ENCODE data around the gene CYB5D1.

CYB5D1 gene

GRCh38 chr17:7833795-7834541 lies 23.8 kb upstream of the CYB5D1 start, which contains the start of gene KDM6B:
Gene KDM6B, plus strand, starts transcription at chr17:7834217. Its CDS starts 11,338 bp downstream, at chr17:7845555.
- DNase-seq: peak; percentile 89

DNA sequence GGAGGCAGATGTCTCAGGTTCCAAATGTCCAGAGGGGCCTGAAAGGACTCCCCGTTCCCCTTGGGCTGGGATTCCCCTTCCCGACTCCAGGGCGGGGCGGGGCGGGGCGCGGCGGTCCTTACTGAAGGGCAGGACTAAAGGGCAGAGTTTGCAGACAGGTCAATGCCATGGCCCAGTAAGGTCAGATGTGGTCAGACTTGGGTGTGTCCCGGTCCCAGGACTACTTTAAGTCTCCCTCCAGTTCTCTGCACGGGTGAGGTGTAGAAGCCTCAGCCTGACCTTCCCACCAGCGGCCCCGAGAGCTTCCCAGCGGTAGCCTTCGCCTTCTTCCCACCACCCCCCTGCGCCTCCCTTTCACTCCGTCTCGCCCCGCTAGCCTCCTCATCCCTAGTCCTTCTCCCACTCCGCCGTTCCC lies 23.3 kb upstream of the CYB5D1 start:
- DNase-seq: no peak

DNA sequence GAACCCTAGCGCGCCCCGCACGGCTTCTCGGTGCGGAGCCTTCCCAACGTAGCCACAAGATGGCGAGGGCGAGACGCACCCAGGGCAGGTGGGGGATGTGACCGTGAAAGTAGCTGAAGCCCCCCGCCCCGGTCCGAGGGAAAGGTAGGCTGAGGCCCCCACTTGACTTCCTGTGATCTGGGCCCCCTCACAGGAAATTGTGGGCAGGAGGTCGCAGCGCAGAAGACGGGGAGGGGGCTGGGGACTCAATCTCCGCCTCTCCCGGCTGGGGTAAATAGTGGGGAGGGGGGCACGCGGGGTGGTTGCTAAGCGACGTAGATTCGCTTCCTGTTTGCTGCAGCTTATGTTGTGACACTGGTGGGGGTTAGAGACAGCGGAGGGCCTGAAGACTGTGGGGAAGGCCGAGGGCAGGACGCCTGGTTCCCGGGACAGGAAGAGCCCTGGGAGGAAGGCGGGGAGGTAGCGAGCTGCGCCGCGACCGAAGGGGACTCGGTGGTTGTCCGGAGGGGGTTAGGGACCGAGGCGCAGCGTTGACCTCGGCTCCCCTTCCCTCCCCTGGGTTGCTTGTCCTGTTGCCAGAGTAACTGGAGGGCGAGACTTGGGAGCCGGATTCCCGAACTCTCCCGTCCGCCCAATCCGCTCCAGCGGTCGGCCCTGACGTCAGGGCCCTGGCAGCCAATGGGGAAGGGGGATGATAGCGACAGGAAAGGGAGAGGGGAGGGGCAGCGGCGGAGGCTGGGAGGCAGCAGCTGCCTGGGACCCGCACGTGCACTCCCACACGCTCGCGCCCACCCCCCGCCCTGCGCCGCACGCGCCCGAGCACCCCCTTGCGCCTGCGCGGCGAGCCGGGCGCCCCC lies 22.6 kb upstream of the CYB5D1 start:
- DNase-seq: peak; percentile 99

GRCh38 chr17:7835814-7836595 lies 21.8 kb upstream of the CYB5D1 start:
- peak; percentile 76 for DNase-seq

DNA sequence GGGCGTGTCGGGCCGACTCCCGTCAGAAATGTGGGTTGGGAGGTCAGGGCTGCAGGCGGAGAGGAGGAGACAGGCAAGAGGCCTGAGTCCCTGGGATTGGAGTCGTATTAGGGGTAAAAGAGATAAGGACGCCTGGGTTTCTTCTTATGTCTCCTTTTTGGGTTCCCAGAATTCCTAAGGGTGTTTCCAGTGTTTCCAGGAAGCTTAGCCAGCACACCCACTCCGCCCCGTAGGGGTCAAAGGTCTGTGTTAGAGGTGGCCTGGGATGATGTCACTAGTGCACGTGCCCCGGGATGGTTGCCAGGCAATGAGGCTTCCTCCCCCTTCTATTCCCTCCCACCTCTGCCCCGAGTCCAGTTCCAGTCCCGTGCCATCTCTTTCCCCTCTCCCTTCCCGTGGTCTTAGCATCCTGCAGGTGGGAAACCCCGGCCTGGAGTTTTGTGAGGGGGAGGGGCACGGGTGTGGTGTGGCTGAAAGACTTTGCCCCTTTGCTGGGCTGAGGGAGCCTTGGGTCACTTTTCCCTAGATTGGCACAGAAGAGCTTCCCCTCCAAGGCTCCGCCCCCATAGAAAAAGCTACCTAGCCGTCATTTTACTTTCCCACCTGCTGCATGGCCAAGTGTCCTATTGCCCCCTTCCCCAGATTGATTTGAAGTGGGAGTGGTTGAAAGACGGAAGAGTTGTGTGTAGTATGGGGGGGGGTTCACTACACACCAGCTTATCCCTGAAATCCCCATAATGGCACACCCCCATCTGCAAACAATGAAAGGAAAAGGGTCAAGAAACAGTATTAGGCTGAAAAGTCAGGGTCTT lies 21.0 kb upstream of the CYB5D1 start:
- peak; percentile 98 for DNase-seq

GRCh38 chr17:7837408-7838088 lies 20.3 kb upstream of the CYB5D1 start:
- no peak for DNase-seq

DNA sequence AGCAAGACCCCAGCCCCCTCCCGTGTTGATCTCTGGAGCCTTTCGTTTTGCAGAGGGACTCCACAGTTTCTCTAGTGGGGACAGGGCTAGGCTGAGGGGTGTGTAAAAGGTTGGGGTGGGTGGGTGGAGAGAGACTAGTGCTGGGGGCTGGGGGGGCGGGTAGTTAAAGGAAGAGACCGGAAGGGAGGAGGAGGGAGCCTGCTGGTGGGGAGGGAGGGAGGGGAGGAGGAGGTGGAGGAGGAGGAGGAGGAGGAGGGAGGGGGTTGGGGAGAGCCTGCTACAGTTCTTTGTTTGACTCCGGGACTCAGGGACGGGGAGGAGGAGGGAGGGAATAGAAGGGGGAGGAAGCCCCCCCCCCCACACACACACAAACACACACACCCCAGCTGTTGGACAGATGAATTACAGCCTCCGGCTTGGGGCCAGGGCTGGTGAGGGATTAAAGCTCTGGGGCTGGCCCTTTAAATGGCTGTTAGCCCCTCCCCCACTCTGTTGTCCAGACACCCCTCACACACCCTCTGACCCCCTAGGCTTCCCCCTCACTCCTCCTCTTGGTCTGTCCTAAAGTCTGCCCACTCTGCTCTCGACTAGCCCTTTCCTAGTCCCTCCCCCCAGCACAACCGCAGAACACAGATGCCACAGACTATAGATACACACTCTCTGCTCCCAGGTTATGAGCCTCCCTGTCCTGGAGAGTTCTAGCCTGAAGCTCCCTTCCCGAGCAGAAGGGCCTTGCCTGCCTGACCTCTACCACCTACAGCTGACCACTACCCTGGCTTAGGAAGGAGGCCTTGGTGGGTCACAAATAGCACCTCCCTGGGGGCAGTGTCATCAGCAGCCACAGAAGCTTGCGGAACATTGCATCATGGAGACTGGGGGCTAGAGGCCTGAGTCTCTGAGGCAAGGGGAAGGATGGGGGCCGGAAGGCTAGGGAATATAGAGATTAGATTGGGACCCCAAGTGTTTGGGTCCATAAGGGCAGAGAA lies 19.4 kb upstream of the CYB5D1 start:
- peak; percentile 57 for DNase-seq

DNA sequence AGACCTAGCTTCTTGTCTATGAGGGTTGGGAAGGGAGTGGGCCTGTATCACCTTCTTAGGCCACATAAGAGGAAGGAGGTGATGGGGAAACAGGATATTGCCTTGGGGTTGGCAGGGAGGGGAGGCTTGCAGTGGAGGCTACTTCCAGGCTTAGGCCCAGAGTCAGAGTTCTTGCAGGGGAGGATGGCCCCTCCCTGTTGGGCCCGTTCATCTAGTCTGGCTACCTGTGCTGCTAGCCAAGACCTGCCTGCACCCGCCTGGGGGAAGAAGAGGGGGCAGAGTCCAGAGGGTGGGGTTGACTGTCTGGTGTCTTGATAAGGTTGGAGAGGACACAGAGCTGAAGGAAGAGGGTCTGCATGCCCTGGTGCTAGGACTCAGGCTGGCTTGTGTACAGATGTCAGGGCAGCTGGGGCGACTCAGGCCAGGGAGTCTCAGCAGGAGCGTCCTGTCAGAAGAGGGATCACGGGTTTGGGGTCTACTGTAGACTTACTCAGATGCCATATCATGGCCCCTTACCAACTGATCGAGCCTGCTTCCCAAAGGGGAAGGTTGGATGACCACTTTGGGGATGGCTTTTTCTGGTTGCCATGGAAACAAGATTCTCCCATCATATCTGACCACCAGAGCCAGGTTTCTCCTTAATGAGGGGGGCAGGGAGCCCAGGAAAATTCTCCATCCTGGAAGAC lies 18.5 kb upstream of the CYB5D1 start:
- DNase-seq: no peak

GRCh38 chr17:7839876-7840261 lies 17.9 kb upstream of the CYB5D1 start:
- DNase-seq: peak; percentile 37

DNA sequence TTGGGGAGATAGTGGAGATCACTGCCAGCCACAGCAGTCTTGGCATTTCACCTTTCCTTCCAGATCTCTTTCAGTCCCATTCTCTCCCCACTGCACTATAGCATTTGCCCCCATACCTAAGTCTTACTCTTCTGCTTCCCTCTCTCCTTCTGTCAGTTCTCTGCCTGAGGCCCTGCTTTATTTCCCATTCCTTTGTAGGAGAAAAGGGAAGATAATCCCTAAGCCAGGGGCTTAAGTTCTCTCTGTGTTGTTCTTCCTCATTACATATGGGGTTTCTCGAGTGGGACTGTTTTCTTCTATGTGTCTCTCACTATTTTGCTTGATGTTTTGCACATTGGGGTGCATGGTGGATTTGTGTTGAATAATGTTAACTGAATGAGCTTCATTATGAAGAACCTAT lies 17.4 kb upstream of the CYB5D1 start:
- DNase-seq: no peak

GRCh38 chr17:7840875-7841274 lies 16.9 kb upstream of the CYB5D1 start:
- no peak for DNase-seq

- DNase-seq: peak; percentile 92
Measured at GRCh38 chr17:7841396-7841914, 16.3 kb upstream of the CYB5D1 start.

DNA sequence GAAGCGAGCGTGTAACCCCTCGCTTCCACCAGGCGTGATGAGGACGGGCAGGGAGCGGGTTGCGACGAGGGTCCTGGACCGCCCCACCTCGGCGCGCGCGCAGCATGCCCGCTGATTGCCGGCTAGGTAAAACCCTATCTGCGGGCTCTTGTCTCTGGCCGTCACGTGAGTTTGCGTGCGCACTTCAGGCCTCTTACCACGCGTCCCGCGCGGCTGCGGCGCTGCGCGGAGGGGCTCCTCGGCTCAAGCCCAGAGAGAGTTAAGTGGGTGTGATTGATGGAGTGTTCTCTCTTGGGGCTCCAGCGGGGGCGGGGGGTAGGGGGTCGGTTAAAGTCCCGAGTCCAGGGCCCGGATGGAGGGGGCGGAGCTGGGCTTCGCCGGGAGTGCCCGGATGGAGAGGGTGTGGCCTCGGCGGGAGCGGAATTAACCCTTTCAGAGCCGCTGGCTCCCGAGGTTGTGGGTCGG lies 15.9 kb upstream of the CYB5D1 start:
- DNase-seq: peak; percentile 88

GRCh38 chr17:7842380-7843256 lies 15.2 kb upstream of the CYB5D1 start:
- DNase-seq: peak; percentile 94

DNA sequence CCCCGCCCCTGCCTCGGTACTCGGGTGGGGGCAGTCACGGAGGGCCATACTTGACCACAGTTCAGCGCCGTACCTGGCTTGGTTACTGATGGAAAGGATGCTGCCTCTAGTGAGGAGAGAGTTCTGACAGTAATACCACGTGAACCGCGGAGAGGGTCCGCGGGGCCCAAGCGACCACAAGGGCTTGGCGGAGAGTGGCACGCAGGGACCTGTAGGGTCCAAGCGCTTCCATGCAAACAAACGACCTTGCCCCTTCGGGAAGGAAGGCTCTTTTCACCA lies 14.6 kb upstream of the CYB5D1 start:
- no peak for DNase-seq

- DNase-seq: peak; percentile 85
Measured at GRCh38 chr17:7843536-7844291, 14.1 kb upstream of the CYB5D1 start.

DNA sequence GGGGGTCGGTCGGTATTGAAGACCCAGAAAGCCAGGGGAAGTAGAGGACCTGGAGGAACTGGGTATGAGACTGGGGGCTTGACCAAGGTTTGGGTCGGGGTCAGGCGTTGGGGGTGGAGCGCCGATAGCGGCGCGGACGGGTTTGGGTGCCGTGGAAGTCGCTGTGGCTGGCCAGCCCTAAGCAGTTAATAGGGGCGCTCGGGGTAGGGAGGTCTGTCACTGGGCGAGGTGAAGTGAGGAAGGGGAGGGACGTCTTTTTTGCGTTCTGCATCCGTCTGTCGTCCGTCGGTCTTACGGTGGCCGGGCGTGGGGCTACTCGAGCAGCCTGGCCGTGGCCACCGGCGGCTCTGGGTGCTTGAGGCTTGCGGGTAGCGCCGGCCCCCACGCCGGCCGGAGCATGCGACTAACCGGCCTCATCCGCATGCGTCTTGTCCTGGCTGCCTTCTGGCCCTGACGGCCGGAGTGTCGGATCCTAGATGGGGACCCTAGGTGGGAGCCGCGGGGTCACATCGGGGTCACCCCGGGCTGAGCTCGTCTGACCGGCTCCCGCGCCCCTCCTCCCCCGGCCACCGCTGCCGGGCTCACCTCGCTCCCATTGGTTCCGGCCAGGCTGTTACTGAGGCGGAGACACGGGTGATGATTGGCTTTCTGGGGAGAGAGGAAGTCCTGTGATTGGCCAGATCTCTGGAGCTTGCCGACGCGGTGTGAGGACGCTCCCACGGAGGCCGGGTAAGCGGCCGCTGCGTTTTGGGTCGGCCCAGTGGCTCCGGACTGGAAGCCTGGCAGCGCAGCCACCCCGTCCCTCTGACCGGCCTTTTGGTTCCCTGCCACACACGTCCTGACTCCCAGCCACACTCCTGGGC lies 13.3 kb upstream of the CYB5D1 start:
- DNase-seq: peak; percentile 96

Data from EL (cell line).